ENCODE results near the gene GCDH. TPM values are rescaled to one million over a fixed set of nuclear protein-coding genes. Genes with fewer than 3 reads are reported as not detected.
"Not testable (repeated sequence)": the region's sequence is repeated elsewhere in the genome, so short reads cannot be mapped to it uniquely, and the experiment has no call there.

Gene GCDH
- total RNA-seq, 1 donor from 2014 or later, result 9.1 TPM

DNA sequence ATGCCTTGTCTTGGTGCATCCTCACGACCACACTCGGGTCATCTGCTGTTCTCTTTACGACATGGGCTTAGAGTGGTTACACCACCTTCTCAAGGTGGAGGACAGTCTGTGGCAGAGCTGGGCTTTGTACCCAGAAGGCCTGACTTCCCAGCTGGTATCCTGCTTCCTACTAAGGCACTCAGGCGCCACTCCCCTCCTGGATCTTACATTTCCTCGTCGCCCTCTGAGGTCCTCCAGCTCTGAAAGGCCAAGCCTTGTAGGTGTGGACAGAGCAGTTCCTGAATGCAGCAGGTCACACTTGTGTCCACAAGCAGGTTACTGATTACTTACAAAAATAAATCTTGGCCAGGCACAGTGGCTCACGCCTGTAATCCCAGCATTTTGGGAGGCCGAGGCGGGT, 16.2 kb downstream of the GCDH start:
- no peak for DNase-seq (ENCODE audit: low spot score)

DNA sequence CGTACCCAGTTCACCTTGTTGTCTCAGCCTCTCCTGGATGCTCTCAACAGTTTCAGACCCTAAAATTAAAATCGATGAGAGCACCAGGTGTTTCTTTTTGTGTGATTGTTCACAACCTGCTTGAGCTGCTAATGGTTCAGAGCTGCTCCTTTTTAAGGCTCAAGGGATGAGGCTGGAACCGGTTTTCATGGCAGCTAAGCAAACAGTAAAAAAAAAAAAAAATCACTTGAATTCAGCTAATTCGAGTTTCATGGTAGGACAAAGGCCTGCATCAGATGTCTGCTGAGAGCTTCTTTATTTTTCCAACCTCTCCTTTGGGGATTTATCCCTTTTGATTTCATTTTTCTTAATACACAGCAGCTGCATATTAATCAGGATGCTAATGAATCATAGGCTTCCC, 21.6 kb downstream of the GCDH start:
- no peak for DNase-seq (ENCODE audit: low spot score)

DNA sequence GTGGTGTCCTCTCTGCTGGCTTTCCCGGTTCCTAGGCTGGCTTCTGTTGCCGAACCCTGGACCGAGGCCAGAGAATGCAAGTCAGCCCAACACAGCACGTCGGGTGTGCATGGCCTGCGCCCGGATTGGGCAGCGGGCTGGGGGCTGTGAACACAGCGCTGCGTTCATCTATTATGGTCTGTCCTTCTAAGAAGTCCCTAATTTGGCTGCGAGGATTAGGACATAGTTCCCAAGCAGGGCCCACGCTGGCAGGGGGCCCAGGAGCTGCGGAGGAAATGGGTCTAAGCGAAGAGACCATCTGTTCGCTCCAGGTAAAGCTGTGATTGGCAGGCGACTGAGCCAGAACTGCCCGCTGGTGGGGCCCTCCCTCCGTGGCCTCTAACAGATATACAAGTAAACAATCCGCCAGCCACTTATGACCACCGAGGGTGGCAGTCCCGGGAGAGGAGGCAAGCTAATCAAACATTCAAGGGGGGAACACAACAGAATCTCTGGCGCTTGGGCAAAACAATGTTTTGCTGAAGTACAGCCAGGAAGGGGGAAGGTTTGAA, 22.1 kb downstream of the GCDH start:
- DNase-seq (ENCODE audit: low spot score), result peak; percentile 87

DNA sequence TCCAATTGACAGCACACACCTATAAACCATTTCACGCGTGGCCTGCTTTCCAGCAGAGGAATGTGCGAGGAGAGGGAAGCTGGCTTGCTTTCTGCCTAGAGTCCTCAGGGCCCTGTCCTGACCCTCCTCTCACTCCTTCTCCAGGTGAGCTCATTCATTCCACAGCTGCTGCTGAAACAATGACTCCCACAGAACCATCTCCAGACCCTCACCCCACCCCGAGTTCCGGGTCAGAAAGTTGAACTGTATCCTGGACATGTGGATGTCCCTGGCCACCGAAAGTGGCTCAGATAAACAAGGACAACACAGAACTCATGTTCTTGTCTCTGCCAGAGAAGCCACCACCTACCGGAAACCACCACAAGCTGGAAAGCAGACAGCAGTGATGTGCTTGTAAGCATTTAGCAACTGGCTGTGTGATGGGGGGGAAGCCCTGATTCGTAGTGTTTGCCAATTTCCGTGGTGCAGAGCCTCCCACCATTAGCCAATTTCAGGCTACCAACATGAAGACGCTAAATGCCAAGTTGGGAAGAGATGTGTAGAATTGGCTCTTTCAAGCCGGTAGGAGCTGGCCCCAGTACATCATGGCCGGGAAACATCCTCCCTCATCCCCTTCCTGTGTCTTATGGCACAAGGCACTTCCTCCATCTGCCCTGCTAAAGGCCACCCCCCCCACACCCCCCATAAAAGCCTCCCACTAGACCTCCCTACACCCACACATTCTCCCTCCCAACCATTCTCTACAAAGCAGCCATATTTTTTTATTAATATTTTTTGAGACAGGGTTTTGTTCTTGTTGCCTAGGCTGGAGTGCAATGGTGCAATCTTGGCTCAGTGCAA, 23.1 kb downstream of the GCDH start:
- DNase-seq (ENCODE audit: low spot score), result no peak

DNA sequence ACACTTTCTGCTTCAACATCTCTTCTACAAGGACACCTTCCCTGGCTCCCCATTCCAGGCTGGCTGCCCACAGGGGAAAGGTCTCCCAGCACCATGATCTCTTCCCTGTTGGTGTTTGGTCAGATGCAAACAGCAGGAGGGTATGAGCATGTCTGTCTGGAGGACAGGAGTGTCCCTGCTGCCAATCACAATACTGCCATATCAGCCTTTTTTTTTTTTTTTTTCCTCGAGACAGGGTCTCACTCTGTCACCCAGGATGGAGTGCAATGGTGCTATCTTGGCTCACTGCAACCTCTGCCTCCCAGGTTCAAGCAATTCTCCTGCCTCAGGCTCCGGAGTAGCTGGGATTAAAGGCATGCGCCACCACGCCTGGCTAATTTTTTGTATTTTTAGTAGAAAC, 24.9 kb downstream of the GCDH start:
- not testable (repeated sequence) for DNase-seq (ENCODE audit: low spot score)

DNA sequence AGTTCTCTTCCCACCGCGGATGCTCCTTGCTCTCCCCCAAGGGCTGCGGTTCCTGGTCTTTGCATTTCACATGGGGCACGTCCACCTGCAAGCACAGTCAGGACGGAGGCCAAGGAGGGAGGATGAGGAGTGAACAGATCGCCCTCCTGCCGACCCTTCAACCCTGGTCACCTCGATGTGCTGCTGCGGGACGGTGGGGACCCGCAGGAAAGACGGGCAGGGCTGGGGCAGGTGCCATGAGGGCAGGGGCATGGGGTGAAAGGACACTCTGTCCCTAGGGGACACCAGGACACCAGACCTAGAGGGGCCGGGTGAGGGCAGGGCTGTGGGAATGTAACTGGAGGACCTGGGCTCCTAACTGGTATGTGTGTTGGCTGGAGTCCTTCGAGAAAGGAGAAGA, 27.3 kb downstream of the GCDH start:
- no peak for DNase-seq (ENCODE audit: low spot score)

DNA sequence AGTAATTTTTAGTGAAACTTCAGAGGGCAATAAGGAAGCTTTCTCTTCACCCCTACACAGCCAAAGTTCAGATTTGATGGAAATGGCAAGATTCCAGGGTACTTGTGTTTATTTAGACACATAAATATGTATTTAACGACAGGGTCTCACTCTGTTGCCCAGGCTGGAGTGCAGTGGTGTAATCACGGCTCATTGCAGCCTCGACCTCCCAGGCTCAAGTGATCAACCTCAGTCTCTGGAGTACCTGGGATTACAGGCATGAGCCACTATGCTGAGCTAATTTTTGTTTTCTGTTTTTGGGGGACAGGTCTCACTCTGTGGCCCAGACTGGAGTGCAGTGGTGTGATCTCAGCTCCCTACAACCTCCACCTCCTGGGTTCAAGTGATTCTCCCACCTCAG, 30.1 kb downstream of the GCDH start:
- DNase-seq (ENCODE audit: low spot score), result no peak

DNA sequence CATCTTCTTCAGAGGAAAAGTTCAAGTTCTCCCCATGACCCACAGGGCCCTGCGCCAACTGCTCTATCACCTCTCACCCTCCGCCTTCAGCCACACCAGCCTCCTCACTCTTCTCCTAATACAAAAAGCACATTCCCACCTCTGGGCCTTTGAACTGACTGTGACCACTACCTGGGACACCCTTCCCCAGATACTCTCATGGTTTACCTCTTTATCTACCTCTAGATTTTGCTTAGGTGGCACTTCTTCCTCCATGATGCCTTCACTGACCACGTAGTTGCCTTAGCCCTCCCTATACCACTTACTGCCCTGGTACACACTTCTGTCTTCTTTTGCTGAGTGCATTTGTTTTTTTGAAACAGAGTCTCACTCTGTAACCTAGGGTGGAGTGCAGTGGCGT, 32.0 kb downstream of the GCDH start:
- no peak for DNase-seq (ENCODE audit: low spot score)

DNA sequence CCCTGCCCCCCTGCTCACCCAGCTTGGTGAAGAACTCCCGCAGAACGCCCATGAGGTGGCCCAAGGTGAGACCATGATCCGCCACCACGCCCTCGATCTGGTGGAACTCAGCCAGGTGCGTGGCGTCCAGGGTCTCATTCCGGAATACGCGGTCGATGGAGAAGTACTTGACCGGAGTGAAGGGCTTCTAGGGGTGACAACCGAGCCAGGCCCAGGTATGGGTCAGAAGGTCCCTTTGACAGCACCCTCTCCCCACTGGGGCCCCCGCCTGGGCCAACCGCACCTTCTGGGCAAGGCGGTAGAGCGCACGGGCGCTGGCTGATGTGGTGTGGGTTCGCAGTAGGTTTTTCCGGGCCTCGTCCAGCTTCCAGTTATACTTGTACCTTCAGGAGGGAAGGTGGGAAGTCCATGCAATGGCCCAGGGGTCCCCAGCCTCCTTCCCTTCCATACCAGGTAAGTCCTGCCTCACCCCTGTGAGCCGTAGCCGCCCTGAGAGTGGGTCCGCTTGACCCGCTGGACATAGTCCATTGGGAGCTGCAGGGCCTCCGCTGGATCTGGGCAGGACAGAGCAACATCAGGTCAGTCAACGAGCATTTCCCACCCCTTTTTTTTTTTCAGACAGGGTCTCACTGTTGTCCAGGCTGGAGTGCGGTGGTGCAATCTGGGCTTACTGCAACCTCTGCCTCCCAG, 33.8 kb downstream of the GCDH start:
- DNase-seq (ENCODE audit: low spot score), result no peak

DNA sequence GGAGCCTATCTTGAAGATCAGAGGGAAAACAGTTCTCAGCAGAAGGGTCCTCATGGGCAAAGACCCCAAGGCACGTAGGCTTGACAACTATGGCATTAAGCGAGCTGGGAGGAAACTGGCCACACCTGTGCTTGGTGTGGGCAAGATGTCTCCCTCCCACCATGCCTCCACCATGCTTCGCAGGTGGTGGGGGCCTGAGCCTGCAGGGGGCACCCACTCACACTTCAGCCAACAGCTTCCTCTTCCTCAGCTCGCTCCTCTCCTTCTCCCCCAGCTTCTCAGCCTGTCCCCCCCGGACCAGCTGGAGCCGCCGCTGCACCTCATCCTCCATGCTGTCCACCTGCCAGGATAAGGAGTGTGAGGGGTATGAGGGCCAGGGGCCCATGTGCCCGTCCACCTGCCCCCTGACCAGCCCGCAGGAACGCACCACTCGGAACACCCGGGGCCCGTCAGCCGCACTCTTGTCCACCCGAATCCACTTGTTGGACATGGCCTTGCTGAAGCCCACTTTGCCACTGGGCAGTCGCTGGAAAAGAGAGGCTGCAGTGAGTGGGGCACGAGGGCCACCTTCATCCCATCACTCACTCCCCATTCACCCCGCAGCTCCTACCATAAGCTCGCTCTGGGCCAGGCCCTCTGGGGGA, 39.2 kb downstream of the GCDH start:
- no peak for DNase-seq (ENCODE audit: low spot score)

DNA sequence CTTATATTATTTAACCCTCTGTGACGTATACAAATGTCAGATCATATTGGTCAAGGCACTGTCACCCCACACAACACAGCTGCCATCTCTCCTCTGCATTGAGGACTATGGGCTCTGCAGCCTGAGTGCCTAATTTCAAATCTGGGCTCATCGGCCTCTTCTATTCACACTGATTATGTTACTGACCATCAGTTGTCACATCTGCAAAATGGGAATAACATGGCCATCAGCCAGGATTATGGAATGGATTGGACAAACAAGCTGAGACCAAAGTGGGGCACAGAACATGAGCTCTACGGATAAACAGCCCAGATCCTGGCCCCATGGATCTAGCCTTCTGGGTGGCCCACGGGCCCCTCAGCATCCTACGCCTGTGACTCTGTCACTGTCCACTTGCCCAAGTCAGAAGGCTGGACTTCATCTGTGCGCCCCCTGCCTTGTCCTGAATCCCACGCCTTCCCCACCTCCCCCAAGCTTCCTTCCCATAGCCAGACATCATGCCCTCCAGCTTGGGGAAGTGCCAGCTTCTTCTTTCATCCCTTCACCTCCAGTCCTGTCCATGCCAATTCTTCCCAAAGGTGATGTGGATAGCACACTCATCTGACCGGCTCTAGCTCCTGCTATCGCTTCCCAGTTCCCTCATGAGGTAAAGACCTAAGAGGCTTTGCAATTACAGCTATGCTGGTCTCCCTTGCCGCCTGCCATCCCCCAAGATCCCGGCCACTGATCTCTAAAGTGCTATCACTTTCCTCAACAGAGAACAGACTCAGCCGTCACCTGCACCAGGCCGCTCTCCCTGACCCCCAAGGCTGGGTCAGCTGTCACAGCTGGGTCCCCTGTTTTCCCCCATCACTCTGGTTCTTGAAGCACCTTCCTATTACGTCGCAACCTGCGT, 41.7 kb downstream of the GCDH start:
- DNase-seq (ENCODE audit: low spot score), result no peak

DNA sequence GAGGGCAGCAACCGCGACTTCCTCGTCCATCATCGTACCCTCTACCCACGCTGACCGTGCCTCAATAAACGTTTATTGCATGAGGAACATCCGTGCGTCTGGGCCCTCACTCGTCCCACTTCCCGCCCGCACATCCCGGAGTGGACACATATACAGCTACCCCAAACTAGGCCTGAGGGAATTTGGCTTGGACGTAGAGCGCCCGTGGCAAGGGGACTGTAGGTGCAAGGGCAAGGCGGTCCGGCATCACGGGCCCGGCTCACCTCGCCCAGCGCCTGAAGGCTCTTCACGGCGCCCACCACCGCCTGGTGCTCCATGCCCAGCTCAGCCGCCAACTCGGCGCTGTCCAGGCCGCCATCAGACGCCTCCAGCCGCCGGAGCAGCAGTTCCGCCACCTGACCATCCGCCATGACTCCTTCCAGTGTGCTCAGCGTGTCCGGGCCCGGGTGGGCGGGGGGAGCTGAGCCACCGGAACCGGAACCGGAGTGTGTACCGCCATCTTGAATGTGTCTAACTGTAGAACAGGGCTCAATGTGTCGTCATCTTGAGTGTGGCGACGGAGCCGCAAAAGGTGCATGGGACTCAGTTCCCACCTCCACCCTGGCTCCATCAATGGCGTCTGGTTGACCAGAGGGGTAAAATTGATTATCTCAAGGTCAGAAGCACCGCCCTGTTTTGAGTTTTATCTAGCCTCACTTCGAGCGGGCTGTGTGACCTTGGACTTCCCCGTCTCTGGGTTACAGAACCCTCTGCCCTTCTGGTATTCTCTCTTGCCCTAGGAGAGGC, 42.5 kb downstream of the GCDH start, which contains the start of gene FARSA:
Gene FARSA, minus strand, starts transcription at position 425 of the 786 bp plus-strand sequence. Its CDS starts 15 bp downstream, at position 410.
- peak; percentile 96 for DNase-seq (ENCODE audit: low spot score)

DNA sequence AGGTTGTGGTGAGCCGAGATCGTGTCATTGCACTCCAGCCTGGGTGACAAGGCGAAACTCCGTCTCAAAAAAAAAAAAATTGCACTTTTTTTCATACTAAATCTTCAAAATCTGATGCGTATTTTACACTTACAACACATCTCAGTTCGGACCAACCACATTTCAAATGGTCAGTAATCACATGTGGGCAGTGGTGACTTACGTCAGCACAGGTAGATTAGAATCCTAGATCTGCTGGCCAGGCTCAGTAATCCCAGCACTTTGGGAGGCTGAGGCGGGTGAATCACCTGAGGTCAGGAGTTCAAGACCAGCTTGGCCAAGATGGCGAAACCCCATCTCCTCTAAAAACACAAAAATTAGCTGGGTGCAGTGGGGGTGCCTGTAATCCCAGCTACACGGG, 44.1 kb downstream of the GCDH start:
- no peak for DNase-seq (ENCODE audit: low spot score)

DNA sequence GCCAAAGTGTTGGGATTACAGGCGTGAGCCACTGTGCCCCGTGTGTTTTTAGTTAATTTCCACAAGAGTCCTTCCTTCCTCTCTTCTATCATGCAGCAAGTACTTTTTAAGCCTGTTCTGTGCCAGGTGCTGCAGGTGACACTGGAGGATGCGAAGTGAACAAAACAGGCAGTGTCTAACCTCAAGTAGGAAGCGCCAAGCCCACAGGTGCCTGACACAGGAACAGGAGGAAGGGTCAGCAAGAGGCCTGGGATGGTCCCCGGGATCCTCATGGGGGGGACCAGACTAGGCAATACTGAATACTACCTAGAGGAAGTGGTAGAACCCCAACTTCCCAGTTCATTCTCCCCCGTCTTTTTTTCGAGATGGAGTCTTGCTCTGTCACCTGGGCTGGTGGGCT, 45.6 kb downstream of the GCDH start:
- no peak for DNase-seq (ENCODE audit: low spot score)

DNA sequence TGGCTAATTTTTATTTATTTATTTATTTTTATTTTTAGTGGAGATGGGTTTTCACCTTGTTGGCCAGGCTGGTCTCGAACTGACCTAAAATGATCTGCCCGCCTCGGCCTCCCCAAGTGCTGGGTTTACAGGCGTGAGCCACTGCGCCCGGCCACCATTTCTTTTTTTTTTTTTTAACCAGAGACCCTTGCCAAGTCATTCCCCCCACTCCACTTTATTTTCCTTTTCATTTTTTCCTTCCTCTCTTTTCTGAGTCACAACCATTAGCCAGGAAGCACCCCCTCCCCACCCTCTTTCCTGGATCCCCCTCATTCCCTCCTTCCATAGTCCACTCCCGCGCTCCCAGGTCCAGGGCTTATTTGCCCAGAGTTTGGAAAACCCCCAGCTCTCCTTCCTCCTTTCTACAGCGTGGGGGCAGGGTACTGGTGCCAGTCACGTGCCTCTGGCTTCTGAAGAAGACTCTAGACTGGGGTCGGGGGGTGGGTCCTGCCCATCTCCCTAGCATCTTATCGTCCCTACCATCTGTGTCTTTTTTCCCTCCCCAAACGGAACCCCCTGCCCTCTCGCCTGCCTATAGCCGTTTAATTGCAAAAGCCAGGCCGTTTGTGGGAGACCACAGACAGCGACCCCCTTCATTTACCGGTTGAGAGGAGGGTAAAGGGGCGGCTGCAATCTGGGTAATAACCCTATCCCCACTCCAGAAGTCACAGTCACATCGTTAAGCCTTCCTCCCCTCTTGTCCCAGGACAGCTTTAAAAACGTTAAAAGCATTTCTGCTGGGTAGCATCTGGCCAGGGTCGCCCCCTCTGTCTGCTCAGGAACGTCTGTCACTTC, 46.4 kb downstream of the GCDH start:
- DNase-seq (ENCODE audit: low spot score), result no peak

DNA sequence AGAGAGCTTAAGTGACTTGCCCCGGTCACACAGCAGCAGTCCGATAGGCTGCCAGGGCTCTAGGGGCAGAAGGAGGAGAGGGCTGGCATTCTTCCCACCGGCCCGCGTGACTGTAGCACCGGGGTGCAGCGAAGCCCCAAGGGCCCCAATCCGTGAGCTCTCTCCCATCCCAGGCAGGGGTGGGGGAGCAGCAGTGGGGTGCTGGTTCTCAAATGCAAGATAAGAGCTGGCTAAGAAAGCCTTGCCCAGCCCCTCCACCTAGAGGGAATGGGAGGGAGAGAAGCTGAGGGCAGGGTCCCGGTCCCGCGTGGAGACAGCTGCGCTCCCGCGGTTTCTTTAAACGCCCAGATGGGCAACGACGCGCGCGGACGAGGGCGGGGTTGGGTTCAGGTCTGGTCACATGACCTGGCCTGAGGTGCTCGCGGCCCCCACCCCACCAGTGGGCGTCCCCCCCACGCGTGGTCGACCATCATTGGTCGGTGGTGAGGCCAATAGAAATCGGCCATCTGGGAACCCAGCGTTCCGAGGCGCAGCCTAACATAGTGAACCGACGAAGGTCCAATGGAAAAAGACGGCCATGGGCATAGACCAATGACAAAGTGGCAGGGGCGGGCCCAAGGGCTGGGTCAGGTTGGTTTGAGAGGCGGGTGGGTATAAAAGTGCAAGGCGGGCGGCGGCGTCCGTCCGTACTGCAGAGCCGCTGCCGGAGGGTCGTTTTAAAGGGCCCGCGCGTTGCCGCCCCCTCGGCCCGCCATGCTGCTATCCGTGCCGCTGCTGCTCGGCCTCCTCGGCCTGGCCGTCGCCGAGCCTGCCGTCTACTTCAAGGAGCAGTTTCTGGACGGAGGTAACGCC, 47.2 kb downstream of the GCDH start, which contains the start of gene CALR:
Gene CALR, plus strand, starts transcription at position 683 of the 852 bp plus-strand sequence. Its CDS starts 71 bp downstream, at position 754.
- DNase-seq (ENCODE audit: low spot score), result peak; percentile 100

DNA sequence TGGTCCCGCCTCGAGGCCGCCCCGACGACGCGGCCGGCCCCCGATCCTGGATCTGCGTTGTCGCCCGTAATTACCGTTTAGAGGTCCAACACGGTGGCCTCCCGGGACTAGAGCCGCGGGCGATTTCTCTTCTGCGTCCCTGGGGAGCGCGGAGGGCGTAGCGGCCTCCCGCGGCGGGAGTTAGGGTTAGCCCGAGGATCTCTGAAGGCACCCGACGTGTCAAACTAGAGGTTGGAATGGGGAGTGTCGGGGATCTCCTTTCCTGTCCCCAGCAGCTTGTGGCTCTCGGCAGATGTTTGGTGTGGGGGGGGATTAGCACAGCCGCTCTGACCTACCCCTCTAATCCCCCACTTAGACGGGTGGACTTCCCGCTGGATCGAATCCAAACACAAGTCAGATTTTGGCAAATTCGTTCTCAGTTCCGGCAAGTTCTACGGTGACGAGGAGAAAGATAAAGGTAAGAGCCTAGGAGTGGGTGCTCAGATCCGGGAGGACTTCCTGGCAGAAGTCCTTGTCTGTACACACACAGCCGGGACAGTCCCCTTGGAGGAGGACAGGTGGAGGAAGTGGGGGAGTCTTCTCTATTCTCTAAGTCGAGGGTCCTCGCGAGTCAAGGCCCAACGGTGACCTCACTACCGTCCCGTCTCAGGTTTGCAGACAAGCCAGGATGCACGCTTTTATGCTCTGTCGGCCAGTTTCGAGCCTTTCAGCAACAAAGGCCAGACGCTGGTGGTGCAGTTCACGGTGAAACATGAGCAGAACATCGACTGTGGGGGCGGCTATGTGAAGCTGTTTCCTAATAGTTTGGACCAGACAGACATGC, 48.0 kb downstream of the GCDH start:
- no peak for DNase-seq (ENCODE audit: low spot score)
